Neuronal stem cell (in vitro differentiated cells): Measurements from ENCODE around the gene SUV39H2.

Experiments used
- DNase-seq: peaks from one replicate; pipeline ENCODE4 v3.0.0-alpha.2; 2013; ENCODE audit warnings: low spot score
- H2AFZ ChIP-seq: one replicate; pipeline ENCODE4 v1.6.1; 2013; ENCODE audit warnings: mild to moderate bottlenecking, low read length, inconsistent platforms
- H2AK5ac ChIP-seq: 2 replicates; pipeline ENCODE4 v1.6.1; 2013; ENCODE audit warnings: low read depth, mild to moderate bottlenecking, inconsistent platforms, low read length, moderate library complexity, mixed read lengths
- H2BK120ac ChIP-seq: 2 replicates; pipeline ENCODE4 v1.6.1; 2013; ENCODE audit warnings: low read depth, mild to moderate bottlenecking, inconsistent platforms, low read length, moderate library complexity, mixed read lengths
- H2BK12ac ChIP-seq: one replicate; pipeline ENCODE4 v1.6.1; 2013; ENCODE audit warnings: low read length, inconsistent platforms
- H2BK15ac ChIP-seq: 2 replicates; pipeline ENCODE4 v1.6.1; 2013; ENCODE audit warnings: mild to moderate bottlenecking, low read length, inconsistent platforms, mixed read lengths
- H2BK5ac ChIP-seq: one replicate; pipeline ENCODE4 v1.6.1; 2013; ENCODE audit warnings: inconsistent platforms, mild to moderate bottlenecking, low read length, moderate library complexity
- H3K14ac ChIP-seq: one replicate; pipeline ENCODE4 v1.6.1; 2013; ENCODE audit warnings: low read length, inconsistent platforms
- H3K18ac ChIP-seq: 2 replicates; pipeline ENCODE4 v1.6.1; 2013; ENCODE audit warnings: low read length, inconsistent platforms
- H3K23ac ChIP-seq: 2 replicates; pipeline ENCODE4 v1.6.1; 2013; ENCODE audit warnings: low read depth, mild to moderate bottlenecking, mixed read lengths, low read length, inconsistent platforms; ENCODE audit not compliant: poor library complexity
- H3K27ac ChIP-seq: replicated peaks from 3 replicates; pipeline ENCODE4 v1.5.1; 2013; ENCODE audit warnings: low read length, inconsistent platforms
- H3K27me3 ChIP-seq, 3 experiments: 2 replicates each; pipeline ENCODE4 v1.6.1; 2013; ENCODE audit warnings: low read length in 3 of 3, mild to moderate bottlenecking in 2 of 3, inconsistent platforms in 1 of 3, low read depth in 1 of 3, mixed read lengths in 1 of 3, moderate library complexity in 1 of 3; ENCODE audit not compliant: control insufficient read depth in 3 of 3, insufficient read depth in 3 of 3
- H3K36me3 ChIP-seq, 2 donors: replicated peaks in 1 of 2; 2 replicates each; pipeline ENCODE4 v1.6.1; 2013; ENCODE audit warnings: low read length in 2 of 2; ENCODE audit not compliant: control insufficient read depth in 2 of 2, insufficient read depth in 2 of 2
- H3K4ac ChIP-seq: 2 replicates; pipeline ENCODE4 v1.6.1; 2013; ENCODE audit warnings: inconsistent platforms, mild to moderate bottlenecking, low read length, moderate library complexity
- H3K4me1 ChIP-seq, 2 donors: 1 replicate in 1 of 2; 2 replicates in 1 of 2; pipeline ENCODE4 v1.6.1; 2013; ENCODE audit warnings: low read length in 2 of 2, low read depth in 1 of 2; ENCODE audit not compliant: control insufficient read depth in 2 of 2, insufficient read depth in 1 of 2
- H3K4me2 ChIP-seq: one replicate; pipeline ENCODE4 v1.6.1; 2013; ENCODE audit warnings: mild to moderate bottlenecking, low read length, inconsistent platforms; ENCODE audit not compliant: insufficient read depth, poor library complexity, severe bottlenecking
- H3K4me3 ChIP-seq, 2 donors: 2 replicates each; pipeline ENCODE4 v1.5.1; 2013; ENCODE audit warnings: low read length in 2 of 2, mild to moderate bottlenecking in 2 of 2, inconsistent platforms in 1 of 2, moderate library complexity in 1 of 2
- H3K79me1 ChIP-seq: one replicate; pipeline ENCODE4 v1.6.1; 2013; ENCODE audit warnings: low read depth, mild to moderate bottlenecking, inconsistent platforms, low read length, moderate library complexity
- H3K9ac ChIP-seq: one replicate; pipeline ENCODE4 v1.6.1; 2013; ENCODE audit warnings: mild to moderate bottlenecking, low read depth, low read length, inconsistent platforms; ENCODE audit not compliant: poor library complexity
- H3K9me3 ChIP-seq, 2 donors: replicated peaks in 1 of 2; 2 replicates each; pipeline versions ENCODE3 to v1.6.1; 2013; ENCODE audit warnings: low read length in 2 of 2, mild to moderate bottlenecking in 2 of 2, inconsistent platforms in 1 of 2, low read depth in 1 of 2, mixed read lengths in 1 of 2, moderate library complexity in 1 of 2; ENCODE audit not compliant: control insufficient read depth in 2 of 2, insufficient read depth in 1 of 2
- H4K8ac ChIP-seq: one replicate; pipeline ENCODE4 v1.6.1; 2013; ENCODE audit warnings: low read depth, mild to moderate bottlenecking, inconsistent platforms, low read length, moderate library complexity
- H4K91ac ChIP-seq: one replicate; pipeline ENCODE4 v1.6.1; 2013; ENCODE audit warnings: low read length, low read depth, mild to moderate bottlenecking, inconsistent platforms; ENCODE audit not compliant: poor library complexity
- WGBS, 2 donors: extraction: QIAGEN DNeasy Blood & Tissue Kit; methylation state at CpG; one replicate each; pipeline ENCODE4 v1.1.7; 2013; ENCODE audit warnings: missing lambda C conversion rate in 2 of 2, mixed read lengths in 1 of 2; ENCODE audit not compliant: insufficient read length in 2 of 2, insufficient replicate concordance in 1 of 2; ENCODE audit errors: extremely low coverage in 2 of 2; 5-methylcytosine and 5-hydroxymethylcytosine counted together

SUV39H2 gene

DNA sequence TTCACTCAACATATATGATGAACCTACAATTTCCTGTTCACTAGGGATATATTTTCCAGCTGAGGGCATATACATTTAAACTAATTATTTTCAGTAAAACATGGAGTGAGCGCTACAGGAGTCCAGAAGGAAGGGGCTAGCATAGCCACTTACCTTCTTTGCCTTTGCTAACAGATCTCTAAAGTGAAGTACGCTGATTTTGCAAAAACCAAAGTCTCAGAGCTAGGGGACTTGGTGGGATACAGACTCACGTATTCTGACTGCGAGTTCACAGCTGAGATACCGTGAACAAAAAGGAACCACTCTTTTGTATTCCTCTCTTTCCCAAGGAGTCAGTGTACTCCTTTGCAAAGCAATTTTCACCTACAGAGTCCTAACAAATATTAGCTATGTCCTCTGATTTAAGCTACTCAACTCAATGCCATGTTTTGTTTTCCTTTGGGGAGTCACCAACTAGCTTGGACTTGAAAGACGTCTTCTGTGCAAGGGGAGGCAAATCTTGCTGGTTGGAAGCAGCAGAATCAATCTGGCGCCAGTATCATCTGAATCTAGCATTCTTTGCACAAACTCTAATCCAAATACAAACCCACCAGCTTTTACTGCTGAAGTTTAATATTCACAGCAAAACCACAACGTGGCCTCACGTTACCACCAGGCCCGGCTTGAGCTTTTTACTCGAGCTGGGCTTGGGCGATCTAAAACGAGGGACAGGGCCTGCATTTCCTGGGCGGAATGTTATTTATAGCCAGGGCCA is 41.5 kb upstream of the SUV39H2 start:
- peak overlapping the region; percentile 87 for H2AFZ ChIP-seq
- peak overlapping the region; percentile 84 for H3K27ac ChIP-seq
- no peak overlapping the region for H2AK5ac ChIP-seq
- no peak overlapping the region for H2BK5ac ChIP-seq
- no peaks in the 10 kb centered on the region for H3K27me3 ChIP-seq
- peak; percentile 15 for DNase-seq
- no peak overlapping the region for H2BK120ac ChIP-seq
- H3K18ac ChIP-seq, result peak overlapping the region; percentile 85
- peaks cover 12 to 26% of the 10 kb centered on the region in 2 donors for H3K36me3 ChIP-seq
- H3K14ac ChIP-seq, result no peak overlapping the region
- H3K4me3 ChIP-seq, result peak overlapping the region; percentile 83 to 91
- no peak overlapping the region for H4K91ac ChIP-seq
- H3K4ac ChIP-seq, result no peak overlapping the region
- WGBS, 2 donors, result no CpG with 5 or more reads among the region's 14 CpGs
- H4K8ac ChIP-seq, result no peak overlapping the region
- no peaks in the 10 kb centered on the region for H3K9me3 ChIP-seq
- H3K9ac ChIP-seq, result no peak overlapping the region
- no peak overlapping the region for H2BK12ac ChIP-seq
- peak overlapping the region; percentile 49 for H3K4me2 ChIP-seq
- peaks cover 3 to 4% of the 10 kb centered on the region in 2 donors for H3K4me1 ChIP-seq
- no peak overlapping the region for H2BK15ac ChIP-seq
- peak overlapping the region; percentile 10 for H3K23ac ChIP-seq
- peaks cover 7% of the 10 kb centered on the region for H3K79me1 ChIP-seq

DNA sequence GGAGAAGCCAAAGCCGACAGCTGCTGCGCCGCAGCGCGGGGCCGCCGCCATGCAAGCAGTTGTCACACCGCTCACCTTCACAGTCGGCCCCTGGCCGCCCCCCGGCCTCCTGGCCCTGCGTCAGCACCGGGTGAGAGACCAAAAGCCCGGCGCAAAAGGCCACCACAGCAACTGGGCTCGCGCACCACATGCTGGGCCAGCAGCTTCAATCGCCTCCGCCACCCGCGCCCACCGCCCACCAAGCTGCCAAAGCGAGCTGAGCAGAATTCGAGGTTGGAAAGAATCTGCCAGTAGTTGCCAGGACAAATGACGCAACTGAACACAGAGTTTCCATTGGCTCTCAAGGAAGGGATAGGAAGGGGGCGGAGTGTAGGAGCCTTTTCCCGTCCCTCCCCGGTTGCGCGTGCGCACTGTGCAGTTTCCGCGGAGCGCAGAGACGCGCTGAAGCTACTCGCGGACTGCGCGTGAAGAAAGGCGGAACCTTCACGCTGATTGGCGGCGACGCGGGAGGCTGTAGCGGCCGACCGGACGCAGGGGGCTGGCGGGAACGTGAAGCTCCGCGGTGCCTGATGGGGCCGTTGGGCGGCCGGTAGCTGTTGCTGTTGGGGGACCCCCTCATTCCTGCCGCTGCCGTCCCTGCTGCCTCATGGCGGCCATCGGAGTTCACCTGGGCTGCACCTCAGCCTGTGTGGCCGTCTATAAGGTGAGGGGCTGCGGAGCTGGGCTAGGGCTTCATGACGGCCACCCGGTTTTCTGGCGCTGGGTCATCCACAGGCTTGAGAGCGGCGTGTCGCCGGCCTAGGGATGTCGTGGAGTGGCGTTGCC is 40.7 kb upstream of the SUV39H2 start, which contains the start of the genes CDNF, HSPA14 and MSANTD7:
TSS of gene CDNF (minus strand) at position 281 of the 825 bp plus-strand sequence. CDS start at position 190, 91 bp downstream.
TSS of gene HSPA14 (plus strand) at position 550 of the 825 bp plus-strand sequence. CDS start at position 647, 97 bp downstream.
TSS of gene MSANTD7 (plus strand) at position 550 of the 825 bp plus-strand sequence. CDS start 3,979 bp downstream, outside the sequence.
- H3K9ac ChIP-seq, result peak within 1 kb of the TSS; percentile 95
- WGBS, 2 donors, result no CpG with 5 or more reads among the region's 72 CpGs
- no peak within 1 kb of the TSS for H4K8ac ChIP-seq
- no peak within 1 kb of the TSS for H2BK12ac ChIP-seq
- peak within 1 kb of the TSS; percentile 99 for H3K18ac ChIP-seq
- peaks cover 19 to 34% of the 10 kb centered on the region in 2 donors for H3K36me3 ChIP-seq
- H3K27ac ChIP-seq, result peak within 1 kb of the TSS; percentile 86
- peak within 1 kb of the TSS; percentile 68 for H3K4me2 ChIP-seq
- H2BK120ac ChIP-seq, result peak within 1 kb of the TSS; percentile 16
- H2AK5ac ChIP-seq, result peak within 1 kb of the TSS; percentile 56
- no peak within 1 kb of the TSS for H3K4ac ChIP-seq
- H3K79me1 ChIP-seq, result peaks cover 7% of the 10 kb centered on the region
- DNase-seq, result peak; percentile 100
- H3K14ac ChIP-seq, result peak within 1 kb of the TSS; percentile 98
- H2AFZ ChIP-seq, result peak within 1 kb of the TSS; percentile 94
- H2BK5ac ChIP-seq, result peak within 1 kb of the TSS; percentile 96
- H3K4me3 ChIP-seq, result peak within 1 kb of the TSS; percentile 91 to 98
- H3K27me3 ChIP-seq, result no peaks in the 10 kb centered on the region
- H3K4me1 ChIP-seq, result peaks cover 3 to 4% of the 10 kb centered on the region in 2 donors
- H2BK15ac ChIP-seq, result peak within 1 kb of the TSS; percentile 70
- H3K9me3 ChIP-seq, result no peaks in the 10 kb centered on the region
- peak within 1 kb of the TSS; percentile 12 for H3K23ac ChIP-seq
- H4K91ac ChIP-seq, result peak within 1 kb of the TSS; percentile 68

DNA sequence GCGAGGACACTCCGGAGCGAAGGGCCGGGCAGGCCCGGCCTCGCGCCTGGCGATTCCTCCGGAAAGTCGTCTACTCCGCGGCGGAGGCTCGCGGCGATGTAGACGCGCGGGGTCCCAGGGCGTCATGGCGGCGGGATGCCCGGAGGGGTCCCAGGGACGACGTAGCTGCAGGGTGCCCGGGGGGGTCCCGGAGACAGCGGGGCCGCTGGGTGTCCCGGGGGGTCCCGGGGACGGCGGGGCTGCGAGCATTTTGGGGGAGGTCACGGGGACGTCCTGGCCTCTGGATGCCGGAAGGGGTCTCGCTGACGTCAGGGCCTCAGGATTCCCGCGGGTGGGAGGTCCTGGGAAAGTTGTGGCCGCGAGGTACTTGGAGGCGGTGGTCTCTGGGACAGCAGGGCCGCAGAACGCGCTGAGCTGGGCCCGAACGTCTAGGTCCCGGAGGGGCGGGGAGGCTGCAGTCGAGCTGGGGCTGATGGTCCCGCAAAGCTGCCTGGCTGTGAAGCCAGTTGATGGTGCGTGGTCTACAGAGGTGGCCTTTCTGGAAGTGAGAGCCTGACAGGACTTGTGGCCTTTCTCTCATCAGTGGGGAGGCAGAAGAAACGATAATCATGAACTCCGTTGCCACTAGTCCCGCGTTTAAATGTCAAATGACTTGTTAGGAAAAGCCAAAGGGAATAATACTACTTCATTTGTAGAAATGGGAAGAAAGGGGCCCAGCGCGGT is 39.9 kb upstream of the SUV39H2 start:
- Histone ChIP-seq H3K4me3 (peak overlapping the region; percentile 91 to 98), H2BK120ac (peak overlapping the region; percentile 16), H2BK12ac (no peak overlapping the region), H2BK15ac (peak overlapping the region; percentile 70), H3K18ac (peak overlapping the region; percentile 99), H3K4me1 (peaks cover 3 to 4% of the 10 kb centered on the region in 2 donors), H2AFZ (peak overlapping the region; percentile 94), H2BK5ac (peak overlapping the region; percentile 96), H3K79me1 (peaks cover 7% of the 10 kb centered on the region), H3K27ac (peak overlapping the region; percentile 86), H2AK5ac (peak overlapping the region; percentile 4), H4K8ac (no peak overlapping the region), H3K4me2 (peak overlapping the region; percentile 68), H3K9ac (peak overlapping the region; percentile 95), H3K36me3 (peaks cover 27 to 42% of the 10 kb centered on the region in 2 donors), H3K27me3 (no peaks in the 10 kb centered on the region), H3K23ac (peak overlapping the region; percentile 12), H4K91ac (peak overlapping the region; percentile 68), H3K9me3 (no peaks in the 10 kb centered on the region), H3K4ac (no peak overlapping the region), H3K14ac (peak overlapping the region; percentile 98)
- peak; percentile 63 for DNase-seq
- WGBS, 2 donors, result no CpG with 5 or more reads among the region's 60 CpGs
